OCI-LY1 (cell line): ENCODE measurements around the gene GFOD1.

Experiments
- CTCF ChIP-seq: fragments of 200-600 bp; sonication (generic), shearing (Covaris generic); IDR thresholded peaks from 2 replicates; pipeline ENCODE4 v1.5.1; 2017; ENCODE audit warnings: mild to moderate bottlenecking, antibody characterized with exemption, low read length, moderate library complexity, mixed read lengths
- EZH2 ChIP-seq: fragments of 200-600 bp; sonication (generic), shearing (Covaris generic); IDR thresholded peaks from 2 replicates; pipeline ENCODE4 v1.8.0; 2017; ENCODE audit warnings: borderline replicate concordance, mixed run types, mild to moderate bottlenecking, antibody characterized with exemption, low read length, moderate library complexity, mixed read lengths

- TF ChIP-seq CTCF (no peak), EZH2 (no peak)
Observed at GRCh38 chr6:13409991-13410390, 77.4 kb downstream of the GFOD1 start.
